Mesenchymal stem cell (in vitro differentiated cells and primary cell): Measurements from ENCODE around the gene RUNX1. TPM values are rescaled to one million over a fixed set of nuclear protein-coding genes. Genes with fewer than 3 reads are reported as not detected.
A peak's percentile ranks its signal among the peaks of the same experiment; 100 is the strongest.

Experiments
- DNase-seq: peaks from one replicate; pipeline ENCODE4 v3.0.0-alpha.2; 2013
- H2AFZ ChIP-seq: one replicate; pipeline ENCODE4 v1.6.1; 2013; ENCODE audit warnings: low read depth, mild to moderate bottlenecking, control low read depth, inconsistent platforms, low read length, moderate library complexity
- H2AK5ac ChIP-seq: 2 replicates; pipeline ENCODE4 v1.6.1; 2013; ENCODE audit warnings: low read length, moderate library complexity, mild to moderate bottlenecking, inconsistent platforms; ENCODE audit not compliant: severe bottlenecking
- H2BK120ac ChIP-seq: one replicate; pipeline ENCODE4 v1.6.1; 2013; ENCODE audit warnings: low read depth, mild to moderate bottlenecking, inconsistent platforms, low read length, moderate library complexity
- H2BK12ac ChIP-seq, 2 experiments: one replicate each; pipeline ENCODE4 v1.6.1; 2013; ENCODE audit warnings: inconsistent platforms in 2 of 2, low read length in 2 of 2, mild to moderate bottlenecking in 2 of 2, moderate library complexity in 2 of 2, control low read depth in 1 of 2
- H2BK15ac ChIP-seq: one replicate; pipeline ENCODE4 v1.6.1; 2013; ENCODE audit warnings: mild to moderate bottlenecking, low read depth, inconsistent platforms; ENCODE audit not compliant: poor library complexity, severe bottlenecking
- H2BK5ac ChIP-seq: 2 replicates; pipeline ENCODE4 v1.6.1; 2013; ENCODE audit warnings: low read depth, mild to moderate bottlenecking, low read length, control low read depth, inconsistent platforms; ENCODE audit not compliant: poor library complexity, severe bottlenecking
- H3K14ac ChIP-seq, 2 experiments: one replicate each; pipeline ENCODE4 v1.6.1; 2013; ENCODE audit warnings: inconsistent platforms in 2 of 2, low read length in 2 of 2, control low read depth in 1 of 2, mild to moderate bottlenecking in 1 of 2, moderate library complexity in 1 of 2
- H3K18ac ChIP-seq, 2 experiments: one replicate each; pipeline ENCODE4 v1.6.1; 2013; ENCODE audit warnings: inconsistent platforms in 2 of 2, low read length in 2 of 2, control low read depth in 1 of 2, low read depth in 1 of 2, mild to moderate bottlenecking in 1 of 2
- H3K23ac ChIP-seq, 2 experiments: one replicate each; pipeline ENCODE4 v1.6.1; 2013; ENCODE audit warnings: inconsistent platforms in 2 of 2, low read length in 2 of 2, mild to moderate bottlenecking in 2 of 2, moderate library complexity in 2 of 2, control low read depth in 1 of 2
- H3K27ac ChIP-seq: 2 replicates; pipeline ENCODE4 v1.5.1; 2013; ENCODE audit warnings: mild to moderate bottlenecking, moderate library complexity, low read length, control low read depth, inconsistent platforms; ENCODE audit not compliant: poor library complexity, severe bottlenecking
- H3K27me3 ChIP-seq, 2 experiments: 2 replicates each; pipeline versions ENCODE4 v1.6.1 to v1.7.0; 2013; ENCODE audit warnings: low read length in 2 of 2, mild to moderate bottlenecking in 2 of 2, moderate library complexity in 2 of 2, control low read depth in 1 of 2, inconsistent platforms in 1 of 2; ENCODE audit not compliant: control insufficient read depth in 1 of 2, insufficient read depth in 1 of 2
- H3K36me3 ChIP-seq, 2 experiments: 2 replicates each; pipeline versions ENCODE4 v1.6.1 to v1.7.0; 2013; ENCODE audit warnings: low read length in 2 of 2, control low read depth in 1 of 2, inconsistent platforms in 1 of 2, low read depth in 1 of 2, mild to moderate bottlenecking in 1 of 2; ENCODE audit not compliant: insufficient read depth in 2 of 2, control insufficient read depth in 1 of 2
- H3K4ac ChIP-seq, 2 experiments: one replicate each; pipeline ENCODE4 v1.6.1; 2013; ENCODE audit warnings: inconsistent platforms in 2 of 2, low read length in 2 of 2, mild to moderate bottlenecking in 2 of 2, moderate library complexity in 2 of 2, control low read depth in 1 of 2, low read depth in 1 of 2
- H3K4me1 ChIP-seq: 2 replicates; pipeline ENCODE4 v1.6.1; 2013; ENCODE audit warnings: low read depth, low read length, control low read depth; ENCODE audit not compliant: control insufficient read depth, insufficient read depth
- H3K4me2 ChIP-seq: 2 replicates; pipeline ENCODE4 v1.6.1; 2013; ENCODE audit warnings: low read length, mild to moderate bottlenecking, inconsistent platforms; ENCODE audit not compliant: poor library complexity, severe bottlenecking
- H3K4me3 ChIP-seq, 2 experiments: 2 replicates each; pipeline versions ENCODE4 v1.5.1 to v1.7.0; 2013; ENCODE audit warnings: low read length in 2 of 2, mild to moderate bottlenecking in 2 of 2, control low read depth in 1 of 2, low read depth in 1 of 2; ENCODE audit not compliant: insufficient read depth in 1 of 2
- H3K79me1 ChIP-seq: replicated peaks from 2 replicates; pipeline ENCODE4 v1.6.1; 2013; ENCODE audit warnings: mild to moderate bottlenecking, control low read depth, low read length, inconsistent platforms; ENCODE audit not compliant: poor library complexity, severe bottlenecking
- H3K9ac ChIP-seq: 2 replicates; pipeline ENCODE4 v1.7.0; 2013; ENCODE audit warnings: mild to moderate bottlenecking, low read length, moderate library complexity
- H3K9me3 ChIP-seq: 2 replicates; pipeline ENCODE4 v1.7.0; 2013; ENCODE audit warnings: mild to moderate bottlenecking, low read length; ENCODE audit not compliant: control insufficient read depth
- H4K8ac ChIP-seq: one replicate; pipeline ENCODE4 v1.6.1; 2013; ENCODE audit warnings: inconsistent platforms, mild to moderate bottlenecking, low read length, moderate library complexity
- H4K91ac ChIP-seq: one replicate; pipeline ENCODE4 v1.6.1; 2013; ENCODE audit warnings: mild to moderate bottlenecking, low read length, inconsistent platforms
- WGBS: methylation state at CpG from one replicate; pipeline ENCODE4 v1.1.7; 2013; ENCODE audit warnings: mixed read lengths; 5-methylcytosine and 5-hydroxymethylcytosine counted together
- polyA plus RNA-seq, 2 experiments: library from polyadenylated mRNA; stranded (reverse); fragments of 200-250 nt; gene quantifications; one replicate each; pipeline ENCODE4 v1.2.3, GENCODE V29; 2013

Gene RUNX1
- 32.6 TPM for polyA plus RNA-seq (2013, experiment 1 of 2)
- 29.7 TPM for polyA plus RNA-seq (2013, experiment 2 of 2)

DNA sequence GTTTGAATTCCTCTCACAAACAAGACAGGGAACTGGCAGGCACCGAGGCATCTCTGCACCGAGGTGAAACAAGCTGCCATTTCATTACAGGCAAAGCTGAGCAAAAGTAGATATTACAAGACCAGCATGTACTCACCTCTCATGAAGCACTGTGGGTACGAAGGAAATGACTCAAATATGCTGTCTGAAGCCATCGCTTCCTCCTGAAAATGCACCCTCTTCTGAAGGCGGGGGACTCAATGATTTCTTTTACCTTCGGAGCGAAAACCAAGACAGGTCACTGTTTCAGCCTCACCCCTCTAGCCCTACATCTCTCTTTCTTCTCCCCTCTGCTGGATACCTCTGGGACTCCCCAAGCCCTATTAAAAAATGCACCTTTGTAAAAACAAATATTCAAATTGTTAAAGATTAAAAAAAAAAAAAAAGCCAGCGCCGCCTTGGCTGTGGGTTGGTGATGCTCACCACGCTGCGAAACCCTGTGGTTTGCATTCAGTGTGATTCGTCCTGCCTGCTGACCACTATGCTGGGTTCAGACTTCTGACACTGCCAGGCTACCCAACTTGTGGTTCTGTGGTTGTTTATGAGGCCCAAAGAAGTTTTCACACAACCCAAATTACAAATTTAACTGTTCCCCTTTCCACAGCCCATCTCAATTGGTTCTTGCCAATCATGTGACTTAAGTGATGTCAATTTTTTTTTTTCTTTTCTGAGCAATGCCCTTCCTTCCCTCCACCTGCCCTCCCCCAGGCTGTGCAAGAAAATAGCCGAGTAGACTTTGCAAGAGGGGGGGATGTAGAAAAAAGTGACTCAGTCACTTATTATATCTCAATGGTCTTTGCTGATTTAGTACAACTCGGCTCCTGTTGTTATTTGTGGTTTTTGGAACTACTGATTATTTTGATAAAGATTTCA is at the start of gene RUNX1:
TSS of gene RUNX1 (minus strand) at position 597 of the 912 bp plus-strand sequence.
- H4K91ac ChIP-seq, result peak within 1 kb of the TSS; percentile 95
- peak within 1 kb of the TSS; percentile 88 to 93 for H3K18ac ChIP-seq
- H3K4me2 ChIP-seq, result peak within 1 kb of the TSS; percentile 72
- peak within 1 kb of the TSS in 1 of 2 experiments; percentile 56 for H3K14ac ChIP-seq
- H3K9me3 ChIP-seq, result no peaks in the 10 kb centered on the region
- peak within 1 kb of the TSS; percentile 2 for H2BK5ac ChIP-seq
- H3K4me1 ChIP-seq, result peaks cover 15% of the 10 kb centered on the region
- peak within 1 kb of the TSS; percentile 77 for H4K8ac ChIP-seq
- peak; percentile 78 for DNase-seq
- no peak within 1 kb of the TSS for H3K23ac ChIP-seq
- H3K36me3 ChIP-seq, result no peaks in the 10 kb centered on the region
- H2BK15ac ChIP-seq, result peak within 1 kb of the TSS; percentile 39
- peak within 1 kb of the TSS; percentile 49 to 89 for H3K4ac ChIP-seq
- H3K9ac ChIP-seq, result peak within 1 kb of the TSS; percentile 84
- peak within 1 kb of the TSS; percentile 48 to 66 for H3K4me3 ChIP-seq
- peaks cover 12% of the 10 kb centered on the region for H3K79me1 ChIP-seq
- H3K27ac ChIP-seq, result peak within 1 kb of the TSS; percentile 86
- H2AK5ac ChIP-seq, result no peak within 1 kb of the TSS
- H3K27me3 ChIP-seq, result no peaks in the 10 kb centered on the region
- no peak within 1 kb of the TSS for H2AFZ ChIP-seq
- 28% methylated on average over 8 of the region's 14 CpGs for WGBS
- peak within 1 kb of the TSS; percentile 39 for H2BK120ac ChIP-seq
- peak within 1 kb of the TSS; percentile 69 to 95 for H2BK12ac ChIP-seq

GRCh38 chr21:35097525-35097924 is 48.4 kb upstream of the RUNX1 start:
- Histone ChIP-seq H3K27me3 (peaks cover 0 to 5% of the 10 kb centered on the region in 2 experiments), H3K4me3 (no peak overlapping the region), H3K9me3 (no peaks in the 10 kb centered on the region), H2BK5ac (no peak overlapping the region), H3K9ac (no peak overlapping the region), H4K91ac (no peak overlapping the region), H3K4me1 (no peaks in the 10 kb centered on the region), H2AFZ (no peak overlapping the region), H2BK12ac (peak overlapping the region in 1 of 2 experiments; percentile 35), H3K4me2 (no peak overlapping the region), H3K18ac (peak overlapping the region in 1 of 2 experiments; percentile 11), H3K14ac (no peak overlapping the region), H3K79me1 (no peaks in the 10 kb centered on the region), H4K8ac (no peak overlapping the region), H2BK120ac (no peak overlapping the region), H3K23ac (no peak overlapping the region), H3K27ac (no peak overlapping the region), H3K4ac (no peak overlapping the region), H3K36me3 (no peaks in the 10 kb centered on the region), H2BK15ac (no peak overlapping the region), H2AK5ac (no peak overlapping the region)
- no peak for DNase-seq
- WGBS, result 76% methylated on average over 4 of the region's 4 CpGs

DNA sequence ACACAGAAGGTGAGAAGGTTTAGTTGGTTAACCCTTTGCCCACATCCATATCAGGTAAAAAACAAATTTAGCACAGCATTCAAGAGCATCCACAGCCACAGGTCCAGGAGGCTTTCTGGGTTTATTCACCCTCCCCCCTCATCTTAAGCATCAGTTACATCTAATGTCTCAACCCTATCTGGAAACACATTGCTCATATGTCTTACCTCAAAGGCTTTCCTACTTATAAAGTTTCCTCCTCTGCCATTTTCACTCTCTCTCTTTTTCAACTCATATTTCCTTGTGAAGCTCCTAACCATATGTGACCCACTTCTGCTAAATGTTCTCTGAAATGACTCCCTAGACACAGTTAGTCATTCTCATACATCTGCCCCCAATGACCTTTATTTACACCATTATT is 47.9 kb upstream of the RUNX1 start:
- no peak overlapping the region for H2AK5ac ChIP-seq
- no peak overlapping the region for H3K4me2 ChIP-seq
- no peak for DNase-seq
- no peak overlapping the region for H3K14ac ChIP-seq
- H3K27me3 ChIP-seq, result peaks cover 0 to 5% of the 10 kb centered on the region in 2 experiments
- H2BK120ac ChIP-seq, result no peak overlapping the region
- H4K8ac ChIP-seq, result no peak overlapping the region
- no peak overlapping the region for H2BK15ac ChIP-seq
- H4K91ac ChIP-seq, result no peak overlapping the region
- no peak overlapping the region for H2AFZ ChIP-seq
- no peak overlapping the region for H3K18ac ChIP-seq
- H3K9me3 ChIP-seq, result no peaks in the 10 kb centered on the region
- no peak overlapping the region for H3K4ac ChIP-seq
- no peaks in the 10 kb centered on the region for H3K4me1 ChIP-seq
- no peak overlapping the region for H3K4me3 ChIP-seq
- no peak overlapping the region for H3K27ac ChIP-seq
- H2BK12ac ChIP-seq, result no peak overlapping the region
- no peak overlapping the region for H3K9ac ChIP-seq
- no peak overlapping the region for H3K23ac ChIP-seq
- H3K79me1 ChIP-seq, result no peaks in the 10 kb centered on the region
- no peaks in the 10 kb centered on the region for H3K36me3 ChIP-seq
- H2BK5ac ChIP-seq, result no peak overlapping the region

GRCh38 chr21:35095859-35096291 is 46.8 kb upstream of the RUNX1 start:
- H3K79me1 ChIP-seq, result no peaks in the 10 kb centered on the region
- H2BK12ac ChIP-seq, result no peak overlapping the region
- H2AK5ac ChIP-seq, result no peak overlapping the region
- H3K23ac ChIP-seq, result no peak overlapping the region
- no peak overlapping the region for H3K4me2 ChIP-seq
- H3K36me3 ChIP-seq, result no peaks in the 10 kb centered on the region
- H2BK15ac ChIP-seq, result no peak overlapping the region
- no peaks in the 10 kb centered on the region for H3K4me1 ChIP-seq
- no peak overlapping the region for H3K14ac ChIP-seq
- H2BK5ac ChIP-seq, result no peak overlapping the region
- DNase-seq, result no peak
- H3K9ac ChIP-seq, result no peak overlapping the region
- H3K9me3 ChIP-seq, result no peaks in the 10 kb centered on the region
- no peak overlapping the region for H2BK120ac ChIP-seq
- no peak overlapping the region for H2AFZ ChIP-seq
- H3K4me3 ChIP-seq, result no peak overlapping the region
- no peak overlapping the region for H3K18ac ChIP-seq
- 100% methylated on average over 2 of the region's 2 CpGs for WGBS
- no peak overlapping the region for H3K4ac ChIP-seq
- H4K91ac ChIP-seq, result no peak overlapping the region
- no peak overlapping the region for H3K27ac ChIP-seq
- H4K8ac ChIP-seq, result no peak overlapping the region
- H3K27me3 ChIP-seq, result no peaks in the 10 kb centered on the region
